CD4-positive, alpha-beta T cell treated with Interleukin-4 for 4 hours (primary cell): ENCODE measurements around the gene ZNF92.
"Not testable (repeated sequence)": the region's sequence is repeated elsewhere in the genome, so short reads cannot be mapped to it uniquely, and the experiment has no call there.

Source experiments
- DNase-seq: peaks from one replicate; pipeline ENCODE4 v3.0.0-alpha.2; 2020

Gene ZNF92

GRCh38 chr7:65373608-65374351 is at the start of gene ZNF92:
TSS of gene ZNF92 (plus strand) at chr7:65373855. CDS start at chr7:65373998, 143 bp downstream.
- peak; percentile 97 for DNase-seq

- no peak for DNase-seq
These were observed 47.7 kb upstream of the ZNF92 start for GRCh38 chr7:65325793-65326432.

GRCh38 chr7:65338346-65338745 is 35.3 kb upstream of the ZNF92 start:
- DNase-seq = no peak

- no peak for DNase-seq
These were observed 34.4 kb upstream of the ZNF92 start for GRCh38 chr7:65339257-65339656.

GRCh38 chr7:65342723-65343629 is 30.7 kb upstream of the ZNF92 start:
- DNase-seq = no peak

- not testable (repeated sequence) for DNase-seq
These were observed 29.1 kb upstream of the ZNF92 start for GRCh38 chr7:65344541-65344940.

- DNase-seq = no peak
These were observed 19.4 kb upstream of the ZNF92 start for GRCh38 chr7:65354263-65354662.

GRCh38 chr7:65369843-65370242 is 3.8 kb upstream of the ZNF92 start:
- no peak for DNase-seq

GRCh38 chr7:65371468-65371867 is 2.2 kb upstream of the ZNF92 start:
- no peak for DNase-seq

- no peak for DNase-seq
These were observed 5.7 kb downstream of the ZNF92 start for GRCh38 chr7:65379318-65379717.

- no peak for DNase-seq
These were observed 8.1 kb downstream of the ZNF92 start for GRCh38 chr7:65381742-65382141.

GRCh38 chr7:65382452-65382851 is 8.8 kb downstream of the ZNF92 start:
- DNase-seq = no peak

GRCh38 chr7:65387891-65388290 is 14.2 kb downstream of the ZNF92 start:
- DNase-seq = no peak

- DNase-seq = no peak
These were observed 16.9 kb downstream of the ZNF92 start for GRCh38 chr7:65390588-65390987.

- DNase-seq = no peak
These were observed 24.1 kb downstream of the ZNF92 start for GRCh38 chr7:65397730-65398142.

GRCh38 chr7:65398671-65399070 is 25.0 kb downstream of the ZNF92 start:
- not testable (repeated sequence) for DNase-seq

- DNase-seq = not testable (repeated sequence)
These were observed 25.4 kb downstream of the ZNF92 start for GRCh38 chr7:65399101-65399500.

GRCh38 chr7:65404020-65404419 is 30.4 kb downstream of the ZNF92 start:
- no peak for DNase-seq

- not testable (repeated sequence) for DNase-seq
These were observed 33.1 kb downstream of the ZNF92 start for GRCh38 chr7:65406706-65407105.

- no peak for DNase-seq
These were observed 35.7 kb downstream of the ZNF92 start for GRCh38 chr7:65409363-65409762.

GRCh38 chr7:65411249-65411648 is 37.6 kb downstream of the ZNF92 start:
- no peak for DNase-seq

GRCh38 chr7:65422670-65423069 is 49.0 kb downstream of the ZNF92 start:
- DNase-seq = no peak

GRCh38 chr7:65423286-65423685 is 49.6 kb downstream of the ZNF92 start:
- DNase-seq = not testable (repeated sequence)
